Measurements from ENCODE around the gene CCDC134.
A peak's percentile ranks its signal among the peaks of the same experiment; 100 is the strongest.

The CCDC134 gene

DNA sequence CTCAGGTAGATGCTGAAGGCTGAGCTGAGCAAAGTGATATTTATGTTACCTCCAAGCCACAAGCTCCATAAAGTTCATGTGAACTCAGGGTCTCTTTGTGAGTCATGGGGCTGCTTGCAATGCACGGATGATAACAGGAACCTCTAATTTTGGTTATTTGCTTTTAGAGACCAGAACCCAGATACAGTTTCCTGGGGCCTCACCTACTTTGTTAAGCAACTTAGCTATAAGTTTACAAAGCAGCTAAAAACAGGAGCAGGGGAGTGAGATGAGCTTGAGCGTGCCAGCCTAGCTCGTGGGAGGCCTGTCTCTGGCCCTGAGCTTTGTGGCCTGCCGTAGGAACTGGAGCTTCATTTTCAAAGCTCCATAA is 61.7 kb downstream of the CCDC134 start:
- Histone ChIP-seq H3K4me1 (ENCODE audit: control insufficient read depth, insufficient read depth, low read depth, low read length) (peaks cover 25% of the 10 kb centered on the region), H3K9ac (ENCODE audit: low read length) (peak overlapping the region; percentile 68), H2AFZ (ENCODE audit: low read depth, low read length) (no peak overlapping the region), H4K91ac (ENCODE audit: low read length) (no peak overlapping the region), H3K4ac (ENCODE audit: low read depth in 1 of 2, low read length in 2 of 2) (no peak overlapping the region), H3K27ac (ENCODE audit: low read length, poor library complexity, severe bottlenecking) (peak overlapping the region; percentile 85), H3K9me3 (ENCODE audit: control insufficient read depth, low read length) (no peaks in the 10 kb centered on the region), H2BK15ac (ENCODE audit: low read depth, poor library complexity, severe bottlenecking) (no peak overlapping the region), H3K36me3 (ENCODE audit: control insufficient read depth in 1 of 2, insufficient read depth in 2 of 2, low read depth in 1 of 2, low read length in 2 of 2) (peaks cover 8 to 10% of the 10 kb centered on the region in 2 experiments), H3K14ac (ENCODE audit: low read length in 2 of 2) (no peak overlapping the region), H3K79me1 (replicated peaks; ENCODE audit: low read length, poor library complexity, severe bottlenecking) (peaks cover 17% of the 10 kb centered on the region), H3K4me3 (ENCODE audit: insufficient read depth in 1 of 2, low read depth in 1 of 2, low read length in 2 of 2) (peak overlapping the region in 1 of 2 experiments; percentile 11), H2BK5ac (ENCODE audit: low read depth, low read length, poor library complexity, severe bottlenecking) (peak overlapping the region; percentile 75), H3K27me3 (ENCODE audit: control insufficient read depth in 1 of 2, insufficient read depth in 1 of 2, low read length in 2 of 2) (no peaks in the 10 kb centered on the region), H3K18ac (ENCODE audit: low read depth in 1 of 2, low read length in 2 of 2) (peak overlapping the region; percentile 2 to 13), H3K4me2 (ENCODE audit: low read length, poor library complexity, severe bottlenecking) (no peak overlapping the region), H2AK5ac (ENCODE audit: low read length, severe bottlenecking) (peak overlapping the region; percentile 72), H3K23ac (ENCODE audit: low read length in 2 of 2) (no peak overlapping the region), H4K8ac (ENCODE audit: low read length) (no peak overlapping the region), H2BK120ac (ENCODE audit: low read depth, low read length) (no peak overlapping the region), H2BK12ac (ENCODE audit: low read length in 2 of 2) (no peak overlapping the region)
- 48% methylated on average over 3 of the region's 4 CpGs for WGBS
- no peak for DNase-seq

DNA sequence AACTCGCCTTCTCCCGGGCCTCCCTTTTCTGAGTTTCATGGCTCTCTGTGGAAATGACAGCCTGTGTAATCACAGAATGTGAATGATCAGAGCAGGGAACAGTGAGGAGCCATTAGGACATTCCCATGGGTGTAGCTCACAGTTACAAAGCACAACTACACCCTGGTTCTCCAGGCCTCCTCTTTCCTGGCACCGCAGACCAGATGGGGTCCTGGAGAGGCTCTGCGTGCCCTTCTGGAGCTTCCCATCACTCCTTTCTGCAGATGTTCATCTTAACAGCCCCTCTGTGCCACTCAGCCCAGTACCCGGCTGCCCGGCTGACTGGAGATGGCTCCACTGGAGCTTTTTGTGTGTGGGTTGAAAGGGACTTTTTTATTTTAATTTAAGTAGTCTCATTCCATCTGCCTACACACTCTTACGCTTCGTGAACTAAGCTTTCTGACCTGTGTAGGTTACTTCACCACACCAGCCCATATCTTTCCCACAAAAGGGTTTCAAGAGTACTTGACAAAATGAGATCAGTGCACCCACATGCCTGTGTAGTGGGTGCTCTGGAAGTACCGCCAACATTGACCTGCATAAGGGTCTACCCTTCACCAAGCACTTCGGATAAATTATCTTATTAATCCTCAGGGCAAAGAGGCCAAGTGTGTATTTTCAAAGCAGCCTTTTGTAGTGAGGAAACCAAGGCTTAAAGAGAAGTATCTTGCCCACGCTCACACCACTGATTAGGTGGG is 62.2 kb downstream of the CCDC134 start:
- peak overlapping the region in 1 of 2 experiments; percentile 41 for H3K4ac ChIP-seq (ENCODE audit: low read depth in 1 of 2, low read length in 2 of 2)

DNA sequence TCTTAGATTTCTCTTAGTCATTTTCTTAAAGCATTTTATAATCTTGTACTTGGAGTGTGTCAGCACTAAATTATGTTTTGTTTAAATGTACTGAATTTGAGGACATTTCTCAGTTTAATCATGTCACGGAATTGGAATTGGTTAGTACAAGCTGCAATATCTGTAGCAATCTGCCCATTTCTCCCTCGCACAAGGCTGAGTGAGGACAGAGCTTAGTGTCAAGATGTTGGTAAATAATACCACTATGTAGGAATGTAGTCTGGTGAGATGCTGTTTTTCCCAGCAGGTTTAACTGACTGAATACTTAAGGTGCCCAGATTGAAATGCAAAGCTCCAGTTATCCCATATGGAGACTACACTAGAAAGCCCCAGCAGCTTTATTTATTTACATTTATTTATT is 63.0 kb downstream of the CCDC134 start:
- Histone ChIP-seq H3K23ac (ENCODE audit: low read length in 2 of 2) (no peak overlapping the region), H3K36me3 (ENCODE audit: control insufficient read depth in 1 of 2, insufficient read depth in 2 of 2, low read depth in 1 of 2, low read length in 2 of 2) (peaks cover 17 to 19% of the 10 kb centered on the region in 2 experiments), H2AK5ac (ENCODE audit: low read length, severe bottlenecking) (no peak overlapping the region), H3K14ac (ENCODE audit: low read length in 2 of 2) (no peak overlapping the region), H2BK120ac (ENCODE audit: low read depth, low read length) (no peak overlapping the region), H2AFZ (ENCODE audit: low read depth, low read length) (no peak overlapping the region), H4K8ac (ENCODE audit: low read length) (no peak overlapping the region), H2BK5ac (ENCODE audit: low read depth, low read length, poor library complexity, severe bottlenecking) (no peak overlapping the region), H3K27ac (ENCODE audit: low read length, poor library complexity, severe bottlenecking) (no peak overlapping the region), H4K91ac (ENCODE audit: low read length) (no peak overlapping the region), H3K18ac (ENCODE audit: low read depth in 1 of 2, low read length in 2 of 2) (no peak overlapping the region), H3K4me3 (ENCODE audit: insufficient read depth in 1 of 2, low read depth in 1 of 2, low read length in 2 of 2) (no peak overlapping the region), H2BK15ac (ENCODE audit: low read depth, poor library complexity, severe bottlenecking) (no peak overlapping the region), H2BK12ac (ENCODE audit: low read length in 2 of 2) (no peak overlapping the region), H3K4ac (ENCODE audit: low read depth in 1 of 2, low read length in 2 of 2) (no peak overlapping the region), H3K9me3 (ENCODE audit: control insufficient read depth, low read length) (no peaks in the 10 kb centered on the region), H3K4me1 (ENCODE audit: control insufficient read depth, insufficient read depth, low read depth, low read length) (peaks cover 21% of the 10 kb centered on the region), H3K4me2 (ENCODE audit: low read length, poor library complexity, severe bottlenecking) (no peak overlapping the region), H3K9ac (ENCODE audit: low read length) (peak overlapping the region; percentile 68), H3K79me1 (replicated peaks; ENCODE audit: low read length, poor library complexity, severe bottlenecking) (peaks cover 21% of the 10 kb centered on the region), H3K27me3 (ENCODE audit: control insufficient read depth in 1 of 2, insufficient read depth in 1 of 2, low read length in 2 of 2) (no peaks in the 10 kb centered on the region)
- 94% methylated on average over 2 of the region's 2 CpGs for WGBS
- no peak for DNase-seq

More for the DNA sequence above, 62.2 kb downstream of the CCDC134 start:
- Histone ChIP-seq H3K4me2 (ENCODE audit: low read length, poor library complexity, severe bottlenecking) (no peak overlapping the region), H4K8ac (ENCODE audit: low read length) (no peak overlapping the region), H3K14ac (ENCODE audit: low read length in 2 of 2) (peak overlapping the region in 1 of 2 experiments; percentile 70), H4K91ac (ENCODE audit: low read length) (no peak overlapping the region), H2AFZ (ENCODE audit: low read depth, low read length) (no peak overlapping the region), H2BK120ac (ENCODE audit: low read depth, low read length) (no peak overlapping the region), H3K18ac (ENCODE audit: low read depth in 1 of 2, low read length in 2 of 2) (peak overlapping the region; percentile 2 to 13), H3K36me3 (ENCODE audit: control insufficient read depth in 1 of 2, insufficient read depth in 2 of 2, low read depth in 1 of 2, low read length in 2 of 2) (peaks cover 11% of the 10 kb centered on the region in 2 experiments), H2BK15ac (ENCODE audit: low read depth, poor library complexity, severe bottlenecking) (peak overlapping the region; percentile 1), H3K79me1 (replicated peaks; ENCODE audit: low read length, poor library complexity, severe bottlenecking) (peaks cover 17% of the 10 kb centered on the region), H3K27ac (ENCODE audit: low read length, poor library complexity, severe bottlenecking) (peak overlapping the region; percentile 85), H3K23ac (ENCODE audit: low read length in 2 of 2) (no peak overlapping the region), H2AK5ac (ENCODE audit: low read length, severe bottlenecking) (peak overlapping the region; percentile 75), H2BK5ac (ENCODE audit: low read depth, low read length, poor library complexity, severe bottlenecking) (peak overlapping the region; percentile 75), H3K4me3 (ENCODE audit: insufficient read depth in 1 of 2, low read depth in 1 of 2, low read length in 2 of 2) (peak overlapping the region in 1 of 2 experiments; percentile 11), H3K4me1 (ENCODE audit: control insufficient read depth, insufficient read depth, low read depth, low read length) (peaks cover 24% of the 10 kb centered on the region), H3K9ac (ENCODE audit: low read length) (peak overlapping the region; percentile 68), H3K9me3 (ENCODE audit: control insufficient read depth, low read length) (no peaks in the 10 kb centered on the region), H3K27me3 (ENCODE audit: control insufficient read depth in 1 of 2, insufficient read depth in 1 of 2, low read length in 2 of 2) (no peaks in the 10 kb centered on the region), H2BK12ac (ENCODE audit: low read length in 2 of 2) (no peak overlapping the region)
- WGBS, result 87% methylated on average over 6 of the region's 11 CpGs
- DNase-seq, result peak; percentile 59

DNA sequence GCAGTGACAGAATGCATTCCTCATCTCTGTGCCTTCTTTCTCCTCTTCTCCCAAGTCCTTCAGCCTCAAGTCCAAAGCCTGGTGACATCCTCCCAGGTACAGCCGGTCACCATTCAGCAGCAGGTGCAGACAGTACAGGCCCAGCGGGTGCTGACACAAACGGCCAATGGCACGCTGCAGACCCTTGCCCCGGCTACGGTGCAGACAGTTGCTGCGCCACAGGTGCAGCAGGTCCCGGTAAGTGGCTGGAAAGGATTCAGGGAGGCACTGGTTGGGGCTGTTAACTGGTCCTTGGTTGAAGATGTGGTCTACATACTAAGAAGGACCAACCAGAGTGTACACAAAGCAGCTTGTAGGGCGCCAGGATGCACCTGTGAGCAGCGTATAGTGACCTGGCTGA is 68.1 kb downstream of the CCDC134 start:
- H2AK5ac ChIP-seq (ENCODE audit: low read length, severe bottlenecking), result no peak overlapping the region
- H3K36me3 ChIP-seq (ENCODE audit: control insufficient read depth in 1 of 2, insufficient read depth in 2 of 2, low read depth in 1 of 2, low read length in 2 of 2), result peaks cover 50 to 64% of the 10 kb centered on the region in 2 experiments
- H3K18ac ChIP-seq (ENCODE audit: low read depth in 1 of 2, low read length in 2 of 2), result no peak overlapping the region
- WGBS, result 97% methylated on average over 10 of the region's 10 CpGs
- peaks cover 5% of the 10 kb centered on the region for H3K4me1 ChIP-seq (ENCODE audit: control insufficient read depth, insufficient read depth, low read depth, low read length)
- no peak overlapping the region for H4K91ac ChIP-seq (ENCODE audit: low read length)
- no peak overlapping the region for H3K4me3 ChIP-seq (ENCODE audit: insufficient read depth in 1 of 2, low read depth in 1 of 2, low read length in 2 of 2)
- H3K27ac ChIP-seq (ENCODE audit: low read length, poor library complexity, severe bottlenecking), result no peak overlapping the region
- H3K4me2 ChIP-seq (ENCODE audit: low read length, poor library complexity, severe bottlenecking), result no peak overlapping the region
- no peak overlapping the region for H2AFZ ChIP-seq (ENCODE audit: low read depth, low read length)
- no peak overlapping the region for H3K4ac ChIP-seq (ENCODE audit: low read depth in 1 of 2, low read length in 2 of 2)
- no peak for DNase-seq
- no peaks in the 10 kb centered on the region for H3K9me3 ChIP-seq (ENCODE audit: control insufficient read depth, low read length)
- H2BK12ac ChIP-seq (ENCODE audit: low read length in 2 of 2), result no peak overlapping the region
- H4K8ac ChIP-seq (ENCODE audit: low read length), result no peak overlapping the region
- H2BK5ac ChIP-seq (ENCODE audit: low read depth, low read length, poor library complexity, severe bottlenecking), result no peak overlapping the region
- H3K14ac ChIP-seq (ENCODE audit: low read length in 2 of 2), result no peak overlapping the region
- H3K9ac ChIP-seq (ENCODE audit: low read length), result no peak overlapping the region
- H3K27me3 ChIP-seq (ENCODE audit: control insufficient read depth in 1 of 2, insufficient read depth in 1 of 2, low read length in 2 of 2), result no peaks in the 10 kb centered on the region
- H3K23ac ChIP-seq (ENCODE audit: low read length in 2 of 2), result no peak overlapping the region
- H2BK120ac ChIP-seq (ENCODE audit: low read depth, low read length), result no peak overlapping the region
- no peak overlapping the region for H2BK15ac ChIP-seq (ENCODE audit: low read depth, poor library complexity, severe bottlenecking)
- peaks cover 32% of the 10 kb centered on the region for H3K79me1 ChIP-seq (replicated peaks; ENCODE audit: low read length, poor library complexity, severe bottlenecking)

All from mesenchymal stem cell (in vitro differentiated cells and primary cell).